Thymus (tissue), 11 donors: Measurements from ENCODE around the gene BTBD19. TPM values are rescaled to one million over a fixed set of nuclear protein-coding genes. Genes with fewer than 3 reads are reported as not detected.
A peak's percentile ranks its signal among the peaks of the same experiment; 100 is the strongest.
"Not testable (repeated sequence)": the region's sequence is repeated elsewhere in the genome, so short reads cannot be mapped to it uniquely, and the experiment has no call there.

Source experiments
- DNase-seq, 9 donors: peaks; one replicate each; pipeline ENCODE4 v3.0.0-alpha.2; 2013; ENCODE audit warnings: low spot score in 9 of 9, low read depth in 6 of 9, missing footprints in 1 of 9
- H3K27ac ChIP-seq, 2 donors: one replicate each; pipeline ENCODE4 v1.5.1; 2013; ENCODE audit warnings: control low read depth in 1 of 2, low read depth in 1 of 2, low read length in 1 of 2, mild to moderate bottlenecking in 1 of 2, moderate library complexity in 1 of 2
- H3K27me3 ChIP-seq, 2 donors: one replicate each; pipeline ENCODE4 v1.5.1; 2013; ENCODE audit warnings: low read length in 1 of 2; ENCODE audit not compliant: control insufficient read depth in 2 of 2, insufficient read depth in 1 of 2
- H3K36me3 ChIP-seq, 2 donors: one replicate each; pipeline ENCODE4 v1.5.1; 2013; ENCODE audit warnings: low read length in 1 of 2, mild to moderate bottlenecking in 1 of 2, moderate library complexity in 1 of 2; ENCODE audit not compliant: control insufficient read depth in 2 of 2, insufficient read depth in 2 of 2
- H3K4me1 ChIP-seq, 2 donors: one replicate each; pipeline ENCODE4 v1.5.1; 2013; ENCODE audit warnings: low read length in 2 of 2; ENCODE audit not compliant: control insufficient read depth in 2 of 2, insufficient read depth in 2 of 2
- H3K4me3 ChIP-seq, 2 donors: one replicate each; pipeline ENCODE4 v1.5.1; 2013; ENCODE audit warnings: low read length in 2 of 2, control low read depth in 1 of 2, mild to moderate bottlenecking in 1 of 2
- H3K9me3 ChIP-seq, 2 donors: one replicate each; pipeline ENCODE4 v1.5.1; 2013; ENCODE audit warnings: low read length in 1 of 2, mild to moderate bottlenecking in 1 of 2; ENCODE audit not compliant: control insufficient read depth in 2 of 2, insufficient read depth in 1 of 2
- WGBS: extraction: QIAGEN DNeasy Blood & Tissue Kit; methylation state at CpG from one replicate; pipeline ENCODE4 v1.1.7; 2013; 5-methylcytosine and 5-hydroxymethylcytosine counted together
- polyA plus RNA-seq: library from polyadenylated mRNA; stranded (reverse); fragments of 200-250 nt; gene quantifications from one replicate; pipeline ENCODE4 v1.2.3, GENCODE V29; 2013
- total RNA-seq: library from RNA; stranded (reverse); fragments of 120-200 nt; gene quantifications from one replicate; pipeline ENCODE4 v1.2.4, GENCODE V29; 2013
- donor health status: healthy.

Gene BTBD19
- total and polyA plus RNA-seq, 2 donors, result 0.42 to 3.8 TPM

DNA sequence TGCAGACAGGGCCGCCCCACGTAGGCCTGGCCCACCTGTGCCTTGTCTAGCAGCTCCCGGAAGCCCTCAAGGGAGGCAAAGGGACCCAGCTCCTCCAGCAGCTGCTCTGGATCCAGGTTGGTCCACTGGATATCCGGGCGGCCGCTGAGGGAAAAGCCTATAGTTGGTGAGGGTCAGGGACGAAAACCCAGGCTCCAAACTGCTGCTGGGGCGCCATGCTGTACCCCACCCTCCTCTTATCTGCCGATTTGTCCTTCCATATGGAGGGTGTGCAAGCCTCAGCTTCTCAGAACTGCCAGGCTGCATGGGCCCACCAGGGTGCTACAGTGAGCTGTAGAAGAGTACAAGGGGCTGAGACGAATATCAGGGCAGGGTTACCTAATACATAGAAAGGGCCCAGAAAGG, 22.6 kb downstream of the BTBD19 start:
- Histone ChIP-seq H3K4me1 (peaks cover 0 to 29% of the 10 kb centered on the region in 2 donors), H3K36me3 (no peaks in the 10 kb centered on the region), H3K4me3 (no peak overlapping the region), H3K27me3 (no peaks in the 10 kb centered on the region), H3K9me3 (no peaks in the 10 kb centered on the region), H3K27ac (no peak overlapping the region)
- no peak for DNase-seq
- 91% methylated on average over 10 of the region's 10 CpGs for WGBS

GRCh38 chr1:44831516-44831915, 23.2 kb downstream of the BTBD19 start:
- no peaks in the 10 kb centered on the region for H3K36me3 ChIP-seq
- H3K27ac ChIP-seq, result no peak overlapping the region
- peaks cover 0 to 29% of the 10 kb centered on the region in 2 donors for H3K4me1 ChIP-seq
- WGBS, result 72% methylated on average over 9 of the region's 9 CpGs
- no peak overlapping the region for H3K4me3 ChIP-seq
- no peaks in the 10 kb centered on the region for H3K9me3 ChIP-seq
- no peak for DNase-seq
- H3K27me3 ChIP-seq, result no peaks in the 10 kb centered on the region

DNA sequence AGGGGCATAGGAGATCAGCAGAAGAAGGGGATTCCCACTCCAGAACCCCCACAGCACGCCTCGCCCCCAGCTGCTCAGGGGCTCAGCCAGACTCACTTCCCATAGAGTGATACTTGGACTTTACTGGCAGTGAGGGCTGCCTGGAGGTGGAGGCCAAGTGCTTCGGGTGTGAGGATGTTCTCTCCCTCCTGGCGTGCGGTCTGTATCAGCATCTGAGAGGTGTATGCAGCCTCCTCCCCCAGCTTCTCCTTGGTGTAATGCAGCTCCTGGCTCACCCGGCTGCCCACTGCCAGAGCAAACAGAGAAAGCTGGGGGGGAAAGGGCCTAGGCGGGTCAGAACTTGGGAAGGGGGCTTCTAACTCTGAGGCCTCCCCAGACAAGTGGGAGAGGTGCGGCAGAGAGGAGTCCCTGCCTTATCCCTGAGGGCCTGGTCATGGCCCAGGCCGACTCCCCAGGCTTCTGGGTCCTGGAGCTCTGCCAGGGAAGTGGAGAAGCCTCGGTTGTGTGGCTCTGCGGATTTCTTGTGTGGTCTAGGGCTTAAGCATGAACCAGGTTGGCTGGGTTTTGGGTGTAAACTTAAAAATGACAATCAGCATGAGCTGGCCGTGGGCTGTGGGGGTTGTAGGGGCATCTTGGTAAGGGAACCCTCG, 23.9 kb downstream of the BTBD19 start:
- no peaks in the 10 kb centered on the region for H3K9me3 ChIP-seq
- WGBS, result 86% methylated on average over 13 of the region's 13 CpGs
- DNase-seq, result no peak

GRCh38 chr1:44834328-44834727, 26.0 kb downstream of the BTBD19 start:
- 63% methylated on average over 7 of the region's 7 CpGs for WGBS
- H3K36me3 ChIP-seq, result no peaks in the 10 kb centered on the region
- no peaks in the 10 kb centered on the region for H3K27me3 ChIP-seq
- no peak for DNase-seq
- H3K4me3 ChIP-seq, result no peak overlapping the region
- peaks cover 0 to 24% of the 10 kb centered on the region in 2 donors for H3K4me1 ChIP-seq
- no peaks in the 10 kb centered on the region for H3K9me3 ChIP-seq
- no peak overlapping the region for H3K27ac ChIP-seq

More for the DNA sequence above, 23.9 kb downstream of the BTBD19 start:
- Histone ChIP-seq H3K4me1 (peaks cover 0 to 24% of the 10 kb centered on the region in 2 donors), H3K36me3 (no peaks in the 10 kb centered on the region), H3K27ac (no peak overlapping the region), H3K27me3 (no peaks in the 10 kb centered on the region), H3K4me3 (no peak overlapping the region)

DNA sequence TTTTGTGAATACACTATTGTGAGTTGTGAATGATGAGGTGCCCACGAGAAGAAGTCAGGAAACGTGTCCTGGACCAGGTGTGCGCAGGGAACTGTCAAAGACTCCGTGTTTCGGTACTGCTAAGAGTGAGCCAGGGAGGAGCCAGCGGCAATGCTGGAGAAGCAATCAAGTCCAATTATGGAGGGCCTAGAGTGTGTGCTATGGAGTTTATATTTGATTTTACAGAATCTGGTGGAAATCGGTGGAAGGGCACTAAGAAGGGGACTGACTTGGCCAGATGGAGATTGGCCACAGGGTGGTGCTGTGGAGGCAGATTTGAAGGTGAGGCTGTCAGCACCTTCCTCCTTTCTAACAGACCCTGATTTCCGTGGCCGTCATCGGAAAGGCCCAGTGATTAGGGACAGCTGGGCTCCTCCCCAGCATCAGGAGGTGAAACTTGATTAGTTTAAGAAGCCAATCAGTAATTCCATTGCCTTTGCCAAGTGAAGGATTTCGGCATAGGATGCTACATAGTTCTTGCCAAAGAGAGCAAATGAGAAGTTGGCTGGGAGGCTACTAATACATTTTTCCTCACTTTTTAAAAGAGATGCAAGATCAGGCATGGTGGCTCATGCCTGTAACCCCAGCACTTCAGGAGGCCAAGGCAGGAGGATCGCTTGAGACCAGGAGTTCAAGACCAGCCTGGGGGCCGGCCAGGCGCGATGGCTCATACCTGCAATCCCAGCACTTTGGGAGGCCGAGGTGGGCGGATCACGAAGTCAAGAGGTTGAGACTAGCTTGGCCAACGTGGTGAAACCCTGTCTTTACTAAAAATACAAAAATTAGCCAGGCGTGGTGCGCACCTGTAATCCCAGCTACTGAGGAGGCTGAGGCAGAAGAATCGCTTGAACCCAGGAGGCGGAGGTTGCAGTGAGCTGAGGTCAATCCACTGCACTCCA, 27.7 kb downstream of the BTBD19 start:
- Histone ChIP-seq H3K4me3 (no peak overlapping the region), H3K36me3 (no peaks in the 10 kb centered on the region), H3K27ac (no peak overlapping the region)

DNA sequence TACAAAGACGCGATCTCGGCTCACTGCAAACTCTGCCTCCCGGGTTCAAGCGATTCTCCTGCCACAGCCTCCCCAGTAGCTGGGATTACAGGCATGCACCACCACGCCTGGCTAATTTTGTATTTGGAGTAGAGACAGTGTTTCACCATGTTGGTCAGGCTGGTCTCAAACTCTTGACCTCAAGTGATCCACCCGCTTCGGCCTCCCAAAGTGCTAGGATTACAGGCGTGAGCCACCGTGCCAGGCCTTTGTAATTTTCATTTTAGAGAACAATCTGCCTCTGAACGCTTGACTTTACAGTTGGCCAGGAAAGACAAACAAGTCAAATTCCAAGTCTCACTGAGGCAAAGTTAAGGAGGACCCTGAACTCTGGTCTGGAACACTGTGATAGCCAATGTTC, 30.0 kb downstream of the BTBD19 start:
- not testable (repeated sequence) for H3K27ac ChIP-seq, H3K9me3 ChIP-seq, H3K36me3 ChIP-seq, H3K4me3 ChIP-seq, DNase-seq
- Histone ChIP-seq H3K27me3 (peaks cover 0 to 18% of the 10 kb centered on the region in 2 donors), H3K4me1 (peaks cover 2 to 16% of the 10 kb centered on the region in 2 donors)
- 97% methylated on average over 11 of the region's 11 CpGs for WGBS

More for the DNA sequence above, 27.7 kb downstream of the BTBD19 start:
- 73% methylated on average over 23 of the region's 23 CpGs for WGBS
- H3K9me3 ChIP-seq, result no peaks in the 10 kb centered on the region
- H3K27me3 ChIP-seq, result no peaks in the 10 kb centered on the region
- peaks cover 0 to 18% of the 10 kb centered on the region in 2 donors for H3K4me1 ChIP-seq
- peak in 8 of 9 donors; percentile 64 to 89 (median 76) for DNase-seq

- H3K4me3 ChIP-seq, result no peak overlapping the region
- 95% methylated on average over 4 of the region's 4 CpGs for WGBS
- H3K4me1 ChIP-seq, result peaks cover 3 to 13% of the 10 kb centered on the region in 2 donors
- peaks cover 0 to 25% of the 10 kb centered on the region in 2 donors for H3K27me3 ChIP-seq
- no peaks in the 10 kb centered on the region for H3K36me3 ChIP-seq
- peaks cover 0 to 6% of the 10 kb centered on the region in 2 donors for H3K9me3 ChIP-seq
- DNase-seq, result no peak
- no peak overlapping the region for H3K27ac ChIP-seq
Measured at GRCh38 chr1:44839576-44839975, 31.3 kb downstream of the BTBD19 start.

GRCh38 chr1:44842486-44842861, 34.2 kb downstream of the BTBD19 start:
- Histone ChIP-seq H3K9me3 (peaks cover 0 to 6% of the 10 kb centered on the region in 2 donors), H3K36me3 (no peaks in the 10 kb centered on the region), H3K27ac (no peak overlapping the region), H3K4me3 (peak overlapping the region; percentile 41 to 43), H3K27me3 (peaks cover 0 to 25% of the 10 kb centered on the region in 2 donors), H3K4me1 (peaks cover 3 to 8% of the 10 kb centered on the region in 2 donors)
- 83% methylated on average over 16 of the region's 16 CpGs for WGBS
- no peak for DNase-seq
